NCI-H69 (cell line): ENCODE data around the gene ZC3H12C.
"Not testable (repeated sequence)": the region's sequence is repeated elsewhere in the genome, so short reads cannot be mapped to it uniquely, and the experiment has no call there.

Experiments
- DNase-seq: peaks from one replicate; lab custom pipeline; 2025; lab: John Stamatoyannopoulos, UW

ZC3H12C gene

DNA sequence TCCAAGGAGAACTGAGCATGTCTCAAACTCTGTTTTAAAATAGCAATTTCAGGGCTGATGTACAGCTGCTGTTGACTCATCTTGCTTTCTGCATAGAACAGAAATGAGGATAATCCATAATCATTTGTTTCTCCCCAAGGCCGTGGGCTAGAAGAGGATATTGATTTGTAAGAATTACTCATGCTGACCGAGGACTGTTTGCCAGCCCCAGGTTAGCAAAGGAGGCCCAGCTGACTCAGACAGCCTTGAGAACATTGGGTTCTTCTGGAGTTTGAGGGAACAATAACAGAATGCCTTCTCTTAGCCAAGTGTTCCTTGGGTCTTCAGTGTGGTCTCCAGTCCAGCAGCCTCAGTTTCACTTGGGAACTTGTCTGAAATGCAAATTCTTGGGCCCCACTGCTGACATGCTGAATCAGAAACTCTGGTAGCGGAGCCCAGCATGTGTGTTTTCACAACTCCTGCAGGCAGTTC lies 92.0 kb downstream of the ZC3H12C start:
- DNase-seq: no peak

- no peak for DNase-seq
Measured at GRCh38 chr11:110185599-110185998, 92.4 kb downstream of the ZC3H12C start.

GRCh38 chr11:110186456-110186855 lies 93.3 kb downstream of the ZC3H12C start:
- DNase-seq: no peak

DNA sequence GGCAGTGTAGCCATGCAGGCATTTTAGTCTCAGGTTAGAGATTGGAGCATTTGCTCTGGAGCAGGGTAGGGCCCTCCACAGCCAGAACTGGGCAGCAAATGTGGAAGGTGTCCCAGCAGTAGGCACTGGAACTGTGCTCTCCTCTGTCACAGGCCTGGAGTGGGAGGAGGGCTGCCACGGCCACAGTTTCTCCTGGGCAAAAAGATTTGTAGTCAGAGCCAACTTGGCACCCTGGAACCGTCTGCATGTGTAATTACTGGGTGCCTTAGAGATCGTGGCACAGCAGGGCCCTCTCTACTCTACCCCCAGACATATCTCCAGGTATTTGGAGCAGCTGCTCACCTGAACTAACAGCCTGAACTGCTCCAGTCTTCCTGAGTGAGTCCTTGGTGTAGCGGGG lies 93.7 kb downstream of the ZC3H12C start:
- peak; percentile 42 for DNase-seq

DNA sequence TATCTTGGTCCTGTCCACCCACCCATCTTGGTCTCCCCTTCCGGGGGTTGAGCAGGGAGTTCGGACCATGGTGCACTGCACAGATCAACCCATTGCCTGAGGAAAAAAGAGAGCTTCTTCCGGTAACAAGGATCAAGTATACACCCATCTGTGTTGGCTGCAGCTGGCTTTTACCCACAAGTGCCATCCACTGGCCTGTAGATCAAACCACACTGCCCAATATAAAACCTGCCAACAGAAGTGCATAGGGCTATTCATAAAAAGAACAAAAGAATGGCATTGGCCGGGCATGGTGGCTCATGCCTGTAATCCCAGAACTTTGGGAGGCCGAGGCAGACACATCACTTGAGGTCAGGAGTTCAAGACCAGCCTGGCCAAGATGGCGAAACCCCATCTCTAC lies 94.5 kb downstream of the ZC3H12C start:
- DNase-seq: no peak

GRCh38 chr11:110190885-110191284 lies 97.7 kb downstream of the ZC3H12C start:
- no peak for DNase-seq

- DNase-seq: not testable (repeated sequence)
Measured at GRCh38 chr11:110192604-110193282, 99.6 kb downstream of the ZC3H12C start.

GRCh38 chr11:110194211-110194766 lies 101.1 kb downstream of the ZC3H12C start:
- not testable (repeated sequence) for DNase-seq

- no peak for DNase-seq
Measured at GRCh38 chr11:110196241-110196754, 103.1 kb downstream of the ZC3H12C start.

DNA sequence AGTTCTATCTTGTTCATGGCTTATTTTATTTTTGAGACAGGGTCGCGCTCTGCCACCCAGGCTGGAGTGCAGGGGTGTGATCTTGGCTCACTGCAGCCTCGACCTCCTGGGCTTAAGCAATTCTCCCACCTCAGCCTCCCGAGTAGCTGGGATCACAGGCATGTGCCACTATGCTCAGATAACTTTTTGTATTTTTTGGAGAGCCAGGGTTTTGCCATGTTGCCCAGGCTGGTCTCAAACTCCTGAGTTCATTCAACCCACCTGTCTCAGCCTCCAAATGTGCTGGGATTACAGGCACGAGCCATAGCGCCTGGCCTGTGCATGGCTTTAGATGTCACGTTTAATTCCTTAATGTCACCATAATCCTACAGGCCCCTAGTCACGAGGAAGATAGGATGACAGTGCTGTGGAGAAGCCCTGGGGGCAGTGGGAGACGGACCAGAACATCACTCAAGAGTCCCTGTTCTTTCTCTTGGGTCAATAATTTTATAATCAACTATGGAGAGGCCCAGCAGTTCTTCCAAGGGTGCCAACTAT lies 103.8 kb downstream of the ZC3H12C start:
- DNase-seq: no peak

DNA sequence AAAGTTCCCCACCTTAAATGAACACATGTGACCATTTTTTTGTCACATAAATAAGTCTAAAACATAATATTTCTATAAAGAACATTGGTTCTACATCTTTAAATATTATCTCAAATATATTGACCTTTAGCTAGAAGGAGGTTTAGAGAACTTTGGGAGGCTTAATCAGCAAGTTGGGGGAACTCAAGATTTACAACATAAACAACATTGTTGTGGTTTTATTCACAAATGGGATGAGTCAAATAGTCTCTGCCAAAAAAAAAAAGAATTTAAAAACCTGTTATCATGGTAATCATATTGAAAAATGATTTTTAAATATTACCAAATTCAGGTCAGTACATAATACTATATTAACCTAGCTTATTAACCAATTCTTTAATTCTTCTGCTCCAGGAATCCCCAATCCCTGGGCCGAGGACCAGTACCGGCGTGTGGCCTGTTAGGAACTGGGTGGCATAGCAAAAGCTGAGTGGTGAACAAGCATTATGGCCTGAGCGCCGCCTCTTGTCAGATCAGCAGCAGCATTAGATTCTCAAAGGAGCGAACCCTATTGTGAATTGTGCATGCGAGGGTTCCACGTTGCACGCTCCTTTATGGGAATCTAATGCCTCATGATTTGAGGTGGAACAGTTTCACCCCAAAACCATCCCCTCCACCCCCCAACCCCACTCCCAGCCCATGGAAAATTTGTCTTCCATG lies 105.0 kb downstream of the ZC3H12C start:
- DNase-seq: no peak

DNA sequence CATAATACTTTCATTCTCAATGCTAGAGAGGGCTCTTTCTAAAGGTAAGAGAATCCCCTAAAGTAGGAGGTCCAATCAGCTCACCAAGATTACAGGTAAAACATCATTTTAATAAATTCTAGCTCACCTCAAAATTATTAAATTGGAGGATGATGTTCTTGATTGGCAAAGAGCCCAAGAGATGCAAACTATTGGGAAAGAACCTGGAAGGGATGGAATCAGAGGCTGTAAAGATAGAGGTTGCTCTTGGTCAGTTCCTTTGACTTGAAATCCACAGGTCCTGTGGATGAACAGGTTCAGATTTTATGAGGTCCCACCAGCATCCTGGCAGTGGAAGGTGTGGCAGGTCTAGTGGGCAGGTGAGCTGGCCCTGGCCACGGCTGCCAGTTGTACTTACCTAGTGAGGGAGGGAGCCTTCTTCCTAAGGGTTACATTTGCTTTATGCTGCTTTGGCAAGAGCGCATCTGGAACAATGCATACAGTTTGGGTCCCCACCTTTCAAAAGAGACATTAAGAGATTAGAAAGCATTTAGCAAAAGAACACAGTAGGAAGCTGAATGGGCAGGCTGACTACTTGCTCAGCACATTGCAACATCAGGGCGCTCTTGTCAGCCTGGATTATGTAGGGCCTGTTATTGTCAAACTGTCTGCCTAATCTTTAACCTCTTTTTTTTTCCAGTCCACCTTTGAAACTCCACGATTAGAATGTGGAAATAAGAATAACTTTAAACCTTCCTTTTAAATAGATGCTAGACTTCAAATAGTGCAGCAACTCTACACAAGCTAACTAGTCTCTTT lies 106.2 kb downstream of the ZC3H12C start:
- no peak for DNase-seq

DNA sequence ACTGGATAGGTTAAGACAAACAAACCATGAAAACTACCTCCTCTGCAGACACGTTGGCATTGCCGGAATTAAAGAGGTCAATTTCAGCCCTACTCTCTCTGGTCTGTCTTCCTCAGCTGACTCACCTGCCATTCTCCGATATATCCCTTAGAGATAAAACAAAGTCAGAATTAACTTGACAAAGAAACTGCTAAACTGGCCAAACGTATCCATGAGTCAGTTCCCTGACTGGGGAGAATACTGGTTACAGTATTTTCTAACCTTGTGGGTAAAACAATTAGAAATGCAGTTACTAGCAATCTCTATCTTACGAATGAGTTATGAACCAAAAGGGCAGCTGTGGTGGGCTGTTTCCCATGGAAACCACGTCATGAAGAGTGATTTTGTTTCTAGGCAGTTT lies 107.0 kb downstream of the ZC3H12C start:
- DNase-seq: no peak

DNA sequence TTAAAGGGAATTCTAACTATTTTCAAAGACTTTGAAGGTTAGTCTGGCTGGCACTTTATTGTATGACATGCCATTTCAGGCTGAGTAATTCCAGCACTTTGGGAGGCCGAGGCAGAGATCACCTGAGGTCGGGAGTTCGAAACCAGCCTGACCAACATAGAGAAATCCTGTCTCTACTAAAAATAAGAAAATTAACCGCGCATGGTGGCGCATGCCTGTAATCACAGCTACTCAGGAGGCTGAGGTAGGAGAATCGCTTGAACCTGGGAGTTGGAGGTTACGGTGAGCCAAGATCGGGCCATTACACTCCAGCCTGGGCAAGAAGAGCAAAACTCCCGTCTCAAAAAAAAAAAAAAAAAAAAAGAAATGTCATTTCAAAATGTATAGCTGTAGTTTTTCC lies 107.6 kb downstream of the ZC3H12C start:
- no peak for DNase-seq

- peak; percentile 71 for DNase-seq
Measured at GRCh38 chr11:110207123-110207522, 113.9 kb downstream of the ZC3H12C start.

DNA sequence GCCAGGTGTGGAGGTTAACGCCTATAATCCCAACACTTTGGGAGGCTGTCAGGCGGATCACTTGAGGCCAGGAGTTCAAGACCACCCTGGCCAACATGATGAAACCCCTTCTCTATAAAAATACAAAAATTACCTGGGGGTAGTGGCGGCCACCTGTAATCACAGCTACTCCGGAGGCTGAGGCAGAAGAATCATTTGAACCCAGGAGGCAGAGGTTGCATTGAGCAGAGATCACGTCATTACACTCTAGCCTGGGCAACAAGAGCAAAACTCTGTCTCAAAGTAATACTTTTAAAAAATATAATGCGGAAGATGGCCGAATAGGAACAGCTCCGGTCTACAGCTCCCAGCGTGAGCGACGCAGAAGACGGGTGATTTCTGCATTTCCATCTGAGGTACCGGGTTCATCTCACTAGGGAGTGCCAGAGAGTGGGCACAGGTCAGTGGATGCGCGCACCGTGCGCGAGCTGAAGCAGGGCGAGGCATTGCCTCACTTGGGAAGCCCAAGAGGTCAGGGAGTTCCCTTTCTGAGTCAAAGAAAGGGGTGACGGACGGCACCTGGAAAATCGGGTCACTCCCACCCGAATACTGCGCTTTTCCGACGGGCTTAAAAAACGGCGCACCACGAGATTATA lies 115.6 kb downstream of the ZC3H12C start:
- DNase-seq: peak; percentile 32

- DNase-seq: not testable (repeated sequence)
Measured at GRCh38 chr11:110209313-110209694, 116.1 kb downstream of the ZC3H12C start.

DNA sequence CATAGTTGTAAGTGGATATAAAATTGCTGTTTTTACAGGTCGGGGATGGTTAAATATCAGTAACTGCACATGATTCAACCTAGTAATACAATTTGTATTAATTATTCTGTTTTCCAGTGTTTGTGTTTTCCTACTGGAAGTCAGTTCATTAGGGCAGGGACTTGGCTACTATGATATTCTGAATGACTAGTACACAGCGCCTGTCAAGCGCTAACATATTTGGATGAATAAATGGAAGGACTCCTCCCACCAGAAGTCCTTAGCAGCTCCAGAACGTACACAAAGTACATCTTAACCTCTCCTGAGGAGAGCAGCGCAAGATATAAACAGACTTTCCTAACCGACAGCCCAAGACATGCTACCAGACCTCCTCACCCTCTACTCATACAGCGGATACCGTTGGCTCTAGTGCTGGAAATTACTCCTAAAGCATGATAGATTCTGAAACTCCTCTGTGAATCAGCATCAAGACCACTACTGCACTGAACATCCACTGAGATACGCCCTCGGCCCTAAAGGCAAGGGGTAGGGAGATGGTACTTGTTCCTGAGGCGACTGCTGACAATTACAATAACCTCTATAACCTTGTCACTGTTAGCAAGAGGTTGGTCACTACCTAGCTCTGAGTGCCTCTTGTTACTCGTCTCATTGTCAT lies 124.2 kb downstream of the ZC3H12C start:
- no peak for DNase-seq

DNA sequence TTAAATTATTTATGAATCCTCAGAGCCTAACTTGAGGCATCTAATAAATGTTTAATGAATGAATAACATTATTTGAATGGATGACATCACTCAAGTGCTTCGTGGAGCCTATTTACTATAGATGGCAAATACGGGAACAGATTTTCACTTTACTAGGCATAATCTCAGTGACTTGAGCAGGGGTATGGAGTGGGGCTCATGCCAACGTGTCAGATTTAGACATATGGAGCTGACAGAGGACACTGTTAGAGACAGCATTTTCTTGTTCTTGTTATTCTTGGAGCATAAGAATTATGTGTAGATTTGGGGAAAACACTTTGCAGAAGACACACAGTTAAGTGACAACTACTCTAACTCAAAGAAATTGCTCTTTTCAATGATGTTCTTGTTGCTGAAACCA lies 124.7 kb downstream of the ZC3H12C start:
- DNase-seq: no peak

- DNase-seq: no peak
Measured at GRCh38 chr11:110219006-110219785, 126.0 kb downstream of the ZC3H12C start.
